Keratinocyte (primary cell): Measurements from ENCODE around the gene FSTL5. TPM values are rescaled to one million over a fixed set of nuclear protein-coding genes. Genes with fewer than 3 reads are reported as not detected.

Source experiments
- DNase-seq: peaks from one replicate; pipeline ENCODE4 v3.0.0-alpha.2; 2011; ENCODE audit warnings: low read depth, missing footprints, low spot score
- FAIRE-seq: peaks from 2 replicates; lab custom pipeline; 2011; peaks lifted over from hg19 to GRCh38; lab: Jason Lieb, UNC
- H2AFZ ChIP-seq: 2 replicates; pipeline ENCODE4 v1.6.0; 2012; ENCODE audit warnings: low read length, control low read depth, inconsistent platforms; ENCODE audit not compliant: control insufficient read depth
- H3K27ac ChIP-seq: 2 replicates; pipeline ENCODE4 v1.5.1; 2011; ENCODE audit warnings: low read length; ENCODE audit not compliant: control insufficient read depth, insufficient read depth
- H3K27me3 ChIP-seq: 3 replicates; pipeline ENCODE4 v1.6.0; 2011; ENCODE audit warnings: low read length; ENCODE audit not compliant: control insufficient read depth, insufficient read depth; ENCODE audit errors: extremely low read depth
- H3K36me3 ChIP-seq, 2 experiments: 2 replicates in 1 of 2; 3 replicates in 1 of 2; pipeline ENCODE4 v1.5.1; 2011; ENCODE audit warnings: low read length in 2 of 2, mild to moderate bottlenecking in 1 of 2; ENCODE audit not compliant: control insufficient read depth in 2 of 2, insufficient read depth in 2 of 2; ENCODE audit errors: extremely low read depth in 1 of 2
- H3K4me1 ChIP-seq: 3 replicates; pipeline ENCODE4 v1.5.1; 2011; ENCODE audit warnings: low read length; ENCODE audit not compliant: control insufficient read depth, insufficient read depth; ENCODE audit errors: extremely low read depth
- H3K4me2 ChIP-seq: 3 replicates; pipeline ENCODE4 v1.6.0; 2011; ENCODE audit warnings: low read depth, low read length; ENCODE audit not compliant: control insufficient read depth, insufficient read depth; ENCODE audit errors: extremely low read depth
- H3K4me3 ChIP-seq, 3 experiments: fragments of 200-600 bp in 1 of 3; sonication (generic) in 1 of 3; 2 replicates in 2 of 3; 3 replicates in 1 of 3; pipeline ENCODE4 v1.5.1; 2011 to 2016; ENCODE audit warnings: low read length in 3 of 3, mild to moderate bottlenecking in 3 of 3, control low read depth in 2 of 3, inconsistent platforms in 1 of 3, low read depth in 1 of 3, mixed read lengths in 1 of 3, mixed run types in 1 of 3, moderate library complexity in 1 of 3; ENCODE audit not compliant: control insufficient read depth in 2 of 3, insufficient read depth in 2 of 3; ENCODE audit errors: extremely low read depth in 1 of 3
- H3K79me2 ChIP-seq: 2 replicates; pipeline ENCODE4 v1.6.0; 2012; ENCODE audit warnings: low read length; ENCODE audit not compliant: control insufficient read depth, insufficient read depth
- H3K9ac ChIP-seq: 3 replicates; pipeline ENCODE4 v1.6.0; 2011; ENCODE audit warnings: low read length; ENCODE audit not compliant: control insufficient read depth, insufficient read depth; ENCODE audit errors: extremely low read depth
- H3K9me1 ChIP-seq: 3 replicates; pipeline ENCODE4 v1.6.0; 2011; ENCODE audit warnings: low read length; ENCODE audit not compliant: control insufficient read depth, insufficient read depth; ENCODE audit errors: extremely low read depth
- H3K9me3 ChIP-seq: 2 replicates; pipeline ENCODE4 v1.5.1; 2012; ENCODE audit warnings: low read depth, low read length; ENCODE audit not compliant: control insufficient read depth
- H4K20me1 ChIP-seq: 3 replicates; pipeline ENCODE4 v1.6.0; 2011; ENCODE audit warnings: low read length; ENCODE audit not compliant: control insufficient read depth, insufficient read depth; ENCODE audit errors: extremely low read depth
- CTCF ChIP-seq, 3 experiments: IDR thresholded peaks in 1 of 3; conservative IDR thresholded peaks in 1 of 3; optimal IDR thresholded peaks in 1 of 3; 2 replicates in 2 of 3; 3 replicates in 1 of 3; pipeline versions ENCODE3 to v1.5.1; 2011; ENCODE audit warnings: low read length in 3 of 3, mild to moderate bottlenecking in 3 of 3, moderate library complexity in 2 of 3, control low read depth in 1 of 3, inconsistent platforms in 1 of 3; ENCODE audit not compliant: insufficient read depth in 2 of 3; ENCODE audit errors: extremely low read depth in 1 of 3
- EZH2 ChIP-seq: IDR thresholded peaks from one replicate; pipeline ENCODE4 v1.6.1; 2012; ENCODE audit warnings: inconsistent platforms, mild to moderate bottlenecking, low read length, moderate library complexity
- dilution Hi-C: fragments of 300-500 bp; cut with MboI; formaldehyde crosslinking; loops from one replicate; pipeline ENCODE4 v1.7.0; 2020; ENCODE audit warnings: low sequenced_read_pairs; ENCODE audit not compliant: extremely low pct_ligation_motif_present
- polyA plus RNA-seq, 5 experiments: library from polyadenylated mRNA; depleted of rRNA in 3 of 5; stranded (reverse) in 3 of 5; stranded (forward) in 1 of 5; unstranded in 1 of 5; fragments of >200 nt; gene quantifications; 1 replicate in 1 of 5; 2 replicates in 3 of 5; 3 replicates in 1 of 5; pipeline versions ENCODE4 v1.2.1 to v1.2.3, GENCODE V29; 2011 to 2012; ENCODE audit warnings: missing spikeins in 2 of 5, low read depth in 1 of 5, low replicate concordance in 1 of 5

The FSTL5 gene
- polyA plus RNA-seq, 1 donor (not counting 4 experiments of a cell fraction or from before 2014, with no cell fraction given): not detected

DNA sequence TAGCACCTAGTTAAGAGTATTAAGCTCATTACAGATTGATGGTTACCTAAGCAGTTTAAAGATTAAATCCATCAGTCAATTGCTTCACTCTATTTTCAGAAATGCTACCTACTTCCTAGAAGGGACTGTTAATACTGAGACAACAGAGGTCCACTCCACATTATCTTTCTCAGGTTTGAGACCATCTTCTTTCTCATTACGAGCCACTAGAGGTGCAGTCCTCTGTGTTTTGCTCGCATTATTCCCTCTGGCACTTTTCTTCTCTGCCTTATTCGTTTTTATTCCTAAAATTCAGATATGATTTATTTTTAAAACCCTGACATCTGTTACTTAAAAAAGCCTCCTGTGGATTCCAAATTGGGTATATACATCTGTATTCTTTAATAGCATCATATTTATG lies 459.1 kb downstream of the FSTL5 start:
- Histone ChIP-seq H2AFZ (no peak overlapping the region), H3K27ac (no peak overlapping the region), H3K4me3 (no peak overlapping the region), H3K4me1 (no peaks in the 10 kb centered on the region), H3K36me3 (no peaks in the 10 kb centered on the region), H3K9ac (no peak overlapping the region), H3K9me3 (no peaks in the 10 kb centered on the region), H3K9me1 (no peaks in the 10 kb centered on the region), H3K79me2 (no peaks in the 10 kb centered on the region), H4K20me1 (no peaks in the 10 kb centered on the region), H3K4me2 (no peak overlapping the region), H3K27me3 (no peaks in the 10 kb centered on the region)
- TF ChIP-seq CTCF (optimal IDR thresholded peaks at IDR 0.05 in 1 of 3, IDR thresholded peaks at IDR 0.05 in 1 of 3, conservative IDR thresholded peaks at IDR 0.05 in 1 of 3; ENCODE audit: extremely low read depth in 1 of 3, insufficient read depth in 2 of 3, low read length in 3 of 3) (no peak), EZH2 (no peak)
- no peak for FAIRE-seq
- dilution Hi-C loops: no loop called here
- no peak for DNase-seq

DNA sequence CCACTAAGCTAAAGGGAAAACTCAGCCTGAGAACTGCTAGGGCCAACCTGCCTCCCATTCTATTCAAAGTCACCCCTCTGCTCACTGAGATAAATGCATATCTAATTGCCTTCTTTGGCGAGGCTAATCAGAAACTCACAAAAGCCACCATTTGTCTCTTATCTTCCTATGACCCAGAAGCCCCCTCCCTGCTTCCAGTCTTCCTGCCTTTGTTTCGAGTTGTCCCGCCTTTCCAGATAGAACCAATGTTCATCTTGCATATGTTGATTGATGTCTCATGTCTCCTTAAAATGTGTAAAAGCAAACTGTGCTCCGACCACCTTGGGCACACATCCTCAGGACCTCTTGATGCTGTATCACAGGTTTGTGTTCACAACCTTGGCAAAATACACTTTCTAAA lies 459.8 kb downstream of the FSTL5 start:
- H4K20me1 ChIP-seq: no peaks in the 10 kb centered on the region
- no peaks in the 10 kb centered on the region for H3K9me1 ChIP-seq
- FAIRE-seq (no peak), DNase-seq (no peak)
- H3K4me2 ChIP-seq: no peak overlapping the region
- H3K27ac ChIP-seq: no peak overlapping the region
- H3K36me3 ChIP-seq: no peaks in the 10 kb centered on the region
- no peak overlapping the region for H3K9ac ChIP-seq
- H2AFZ ChIP-seq: no peak overlapping the region
- H3K4me3 ChIP-seq: no peak overlapping the region
- H3K27me3 ChIP-seq: no peaks in the 10 kb centered on the region
- H3K79me2 ChIP-seq: no peaks in the 10 kb centered on the region
- TF ChIP-seq EZH2: no peak
- TF ChIP-seq CTCF (optimal IDR thresholded peaks at IDR 0.05 in 1 of 3, IDR thresholded peaks at IDR 0.05 in 1 of 3, conservative IDR thresholded peaks at IDR 0.05 in 1 of 3; ENCODE audit: extremely low read depth in 1 of 3, insufficient read depth in 2 of 3, low read length in 3 of 3): no peak
- no peaks in the 10 kb centered on the region for H3K9me3 ChIP-seq
- H3K4me1 ChIP-seq: no peaks in the 10 kb centered on the region
- dilution Hi-C loops: no loop called here
